Activated naive CD4-positive, alpha-beta T cell treated with Interleukin-2 at 50 U/mL for 16 hours (primary cell): Measurements from ENCODE around the gene DENND6B.

Experiments used
- DNase-seq: peaks from one replicate; pipeline ENCODE4 v3.0.0-alpha.2; 2020

Gene DENND6B

DNA sequence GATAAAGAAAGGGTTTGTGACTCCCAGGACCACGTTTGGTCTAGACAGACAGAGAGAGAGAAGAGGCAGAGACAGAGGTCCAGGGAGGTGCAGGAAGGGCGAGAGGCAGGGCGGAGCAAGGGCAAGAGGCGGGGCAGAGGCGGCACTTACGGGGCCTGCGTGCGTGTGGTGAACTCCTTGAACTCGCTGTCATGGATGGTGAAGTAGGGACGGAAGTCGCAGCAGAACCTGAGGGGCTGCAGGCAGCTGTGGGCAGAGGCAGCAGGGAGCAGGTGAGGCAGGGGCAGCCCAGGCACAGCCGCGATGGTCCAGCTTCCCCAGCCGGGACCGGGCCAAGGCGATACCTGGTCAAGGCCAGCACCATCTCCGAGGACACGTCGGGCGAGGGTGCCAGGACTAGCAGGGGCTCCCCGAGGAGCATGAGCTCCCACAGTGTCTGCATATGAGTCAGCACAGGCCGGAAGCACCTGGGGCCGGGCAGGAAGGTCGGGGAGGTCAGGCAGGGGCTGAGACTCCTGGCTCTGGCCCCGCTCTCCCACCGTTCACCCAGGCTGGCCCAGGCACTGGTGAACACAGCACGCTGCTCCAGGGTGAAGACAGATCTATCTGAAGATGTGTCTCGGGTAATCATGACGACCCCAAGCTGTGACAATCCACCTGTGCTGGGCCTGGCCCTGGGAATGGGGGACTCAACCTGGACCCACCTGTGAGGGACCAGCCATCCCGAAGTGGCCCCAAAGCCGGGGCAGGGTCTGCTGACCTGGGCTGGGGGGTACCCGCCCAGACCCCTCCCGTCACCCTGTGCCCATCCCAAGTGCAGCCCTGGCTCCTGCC, 12.1 kb downstream of the DENND6B start:
- peak; percentile 80 for DNase-seq

DNA sequence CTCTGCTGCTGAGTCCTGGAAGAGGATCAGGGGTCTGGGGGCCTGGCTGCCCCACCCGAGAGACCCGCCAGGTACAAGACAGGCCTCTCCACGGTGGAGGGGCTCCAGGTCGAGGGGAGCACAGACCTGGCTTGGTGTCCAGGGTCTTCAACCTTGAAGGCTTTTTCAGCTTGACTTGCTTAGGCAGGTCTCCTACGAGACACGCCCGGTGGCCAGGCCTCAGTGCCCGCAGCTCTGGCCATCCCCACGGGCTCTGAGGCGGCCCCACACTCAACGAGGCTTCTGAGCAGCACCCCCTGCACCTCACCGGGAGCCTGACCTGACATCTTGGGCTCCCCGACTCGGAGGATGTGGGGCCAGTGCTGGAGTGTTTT, 12.7 kb downstream of the DENND6B start:
- DNase-seq: no peak

DNA sequence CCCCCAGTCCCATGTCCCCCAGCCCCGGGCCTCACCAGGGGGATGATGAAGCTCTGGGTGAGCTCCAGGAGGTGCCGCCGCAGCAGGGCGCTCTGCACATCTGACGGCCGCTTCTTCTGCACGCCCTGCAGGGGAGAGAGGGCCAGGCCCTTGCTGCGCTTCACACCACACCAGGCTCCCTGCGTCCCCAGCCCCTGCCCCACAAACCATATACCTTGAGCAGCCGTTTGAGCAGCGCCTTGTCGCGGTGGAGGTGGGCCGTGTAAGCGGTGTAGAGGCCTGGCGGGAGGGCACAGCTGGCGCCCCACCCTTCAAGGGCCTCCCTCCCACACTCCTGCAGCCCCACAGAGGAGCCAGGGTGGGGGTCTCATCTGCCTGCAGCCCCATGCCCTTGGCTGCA, 13.2 kb downstream of the DENND6B start:
- DNase-seq: no peak

DNA sequence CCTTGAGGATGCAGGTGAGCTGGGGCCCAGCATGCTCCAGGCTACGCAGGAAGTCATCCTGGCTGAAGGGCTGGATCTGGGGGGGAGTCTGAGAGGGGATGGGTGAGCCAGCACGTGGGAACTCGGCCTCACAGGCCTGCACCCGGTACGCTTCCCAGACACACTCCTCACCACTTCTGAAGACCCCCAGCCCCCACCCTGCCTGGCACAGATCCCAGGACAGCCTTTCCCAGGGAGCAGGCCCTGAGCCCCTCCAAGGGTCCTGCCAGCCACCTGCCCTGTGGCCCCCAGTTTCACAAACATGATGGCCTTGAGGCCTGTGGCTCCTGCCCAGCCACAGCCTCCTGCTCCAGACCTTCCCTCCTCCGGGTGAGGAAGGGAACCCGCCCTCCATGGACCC, 13.8 kb downstream of the DENND6B start:
- DNase-seq: no peak

DNA sequence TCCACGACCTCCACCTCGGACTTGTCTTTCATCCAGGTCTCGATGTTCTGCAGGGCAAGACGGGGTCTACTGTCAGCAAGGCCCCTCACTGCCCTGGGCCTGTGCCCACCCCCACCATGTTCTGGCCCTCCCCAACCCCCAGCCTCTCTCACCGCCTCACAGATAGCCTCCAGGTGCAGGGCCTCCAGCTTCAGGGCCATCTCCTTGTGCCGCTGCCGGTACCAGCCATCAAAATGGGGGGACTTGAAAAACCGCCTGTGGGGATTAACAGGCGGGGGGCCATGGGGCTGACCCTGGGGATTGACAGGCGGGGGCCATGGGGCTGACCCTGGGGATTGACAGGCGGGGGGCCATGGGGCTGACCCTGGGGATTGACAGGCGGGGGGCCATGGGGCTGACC, 14.4 kb downstream of the DENND6B start:
- no peak for DNase-seq

DNA sequence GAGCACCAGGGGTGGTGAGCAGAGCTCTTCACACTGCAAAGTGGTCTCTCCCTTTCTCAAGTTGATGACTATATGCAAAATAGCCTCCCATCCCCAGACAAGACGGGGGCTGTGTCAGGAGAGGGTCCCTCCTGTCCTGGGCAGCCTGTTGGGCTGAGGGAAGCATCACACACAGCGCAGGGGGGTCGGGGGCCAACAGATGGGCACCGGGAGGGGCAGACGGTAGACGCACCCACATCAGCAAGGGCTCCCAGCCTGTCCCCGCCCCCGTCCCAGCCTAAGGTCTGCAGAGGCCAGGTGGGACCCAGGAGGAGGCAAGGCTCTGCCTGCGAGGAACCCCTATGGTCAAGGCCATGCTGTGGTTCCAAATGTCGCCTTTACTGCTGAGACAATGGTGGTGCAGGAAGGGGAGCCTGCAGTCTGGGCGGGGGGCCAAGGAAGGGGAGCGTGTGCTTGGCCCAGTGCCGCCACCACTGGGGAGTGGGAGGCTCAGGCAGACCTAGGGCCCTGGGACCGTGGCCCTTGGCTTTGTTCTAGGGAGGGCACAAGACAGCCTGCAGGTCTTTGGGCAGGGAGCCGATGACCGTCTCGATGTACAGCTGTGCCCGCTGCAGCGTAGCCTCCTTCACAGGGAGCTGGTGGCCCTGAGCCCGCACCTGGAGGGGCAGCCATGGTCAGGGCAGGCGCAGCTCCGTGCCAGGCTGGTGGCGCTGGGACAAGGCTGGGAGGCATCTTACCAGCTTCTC, 15.0 kb downstream of the DENND6B start:
- no peak for DNase-seq

DNA sequence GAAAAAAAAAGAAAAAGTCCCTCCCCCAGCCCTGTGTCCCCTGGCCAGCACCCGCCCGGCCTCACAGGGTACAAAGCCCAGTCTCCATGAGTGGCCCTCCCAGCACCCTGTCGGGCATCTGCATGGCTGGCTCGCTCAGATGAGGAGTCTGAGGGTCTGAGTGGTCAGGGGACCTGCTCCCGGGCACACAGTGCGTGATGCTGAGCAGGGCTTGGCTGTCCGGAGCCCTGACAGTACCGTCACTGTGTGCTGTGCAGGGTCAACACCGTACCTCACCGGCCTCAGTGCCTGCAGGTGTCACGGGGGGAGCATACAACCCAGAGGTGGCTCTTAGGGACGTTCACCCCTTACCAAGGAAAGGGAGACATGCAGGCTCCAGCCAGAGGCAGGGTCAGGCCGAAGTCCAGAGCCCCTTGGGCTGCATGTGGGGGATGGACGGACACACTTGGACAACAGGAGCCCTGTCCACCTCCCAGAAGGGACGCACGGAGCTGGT, 15.8 kb downstream of the DENND6B start:
- DNase-seq: no peak

DNA sequence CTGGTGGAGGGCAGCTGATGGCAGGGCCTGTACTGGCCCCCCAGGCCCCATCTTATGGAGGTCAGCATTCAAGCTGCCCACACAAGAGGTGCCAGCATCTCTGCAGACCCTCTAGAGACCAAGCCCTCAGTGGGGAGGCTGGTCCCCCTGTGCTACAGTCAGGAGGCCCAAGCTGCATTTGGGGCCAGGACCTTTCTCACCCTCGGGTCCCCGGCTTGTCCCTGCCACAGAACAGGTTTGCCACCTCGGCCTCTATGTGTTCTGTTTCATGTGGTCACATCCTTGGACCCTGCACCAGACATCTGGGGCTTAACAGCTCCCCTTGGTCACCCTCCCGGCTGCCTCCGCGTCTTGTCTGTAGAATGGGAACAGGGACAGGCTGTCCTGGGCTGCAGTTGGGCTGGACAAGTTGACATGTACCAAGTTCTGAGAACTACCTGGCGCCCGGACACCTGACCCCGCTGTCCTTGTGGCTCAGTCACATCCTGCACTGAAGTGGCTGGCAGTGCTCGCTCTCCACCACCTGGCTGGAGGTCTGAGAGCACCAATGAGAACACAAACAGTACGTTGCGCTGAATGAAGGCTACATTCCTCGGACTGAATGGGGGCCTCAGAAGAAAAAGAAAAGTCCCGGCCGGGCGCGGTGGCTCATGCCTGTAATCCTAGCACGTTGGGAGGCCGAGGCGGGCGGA, 16.6 kb downstream of the DENND6B start:
- DNase-seq: no peak

DNA sequence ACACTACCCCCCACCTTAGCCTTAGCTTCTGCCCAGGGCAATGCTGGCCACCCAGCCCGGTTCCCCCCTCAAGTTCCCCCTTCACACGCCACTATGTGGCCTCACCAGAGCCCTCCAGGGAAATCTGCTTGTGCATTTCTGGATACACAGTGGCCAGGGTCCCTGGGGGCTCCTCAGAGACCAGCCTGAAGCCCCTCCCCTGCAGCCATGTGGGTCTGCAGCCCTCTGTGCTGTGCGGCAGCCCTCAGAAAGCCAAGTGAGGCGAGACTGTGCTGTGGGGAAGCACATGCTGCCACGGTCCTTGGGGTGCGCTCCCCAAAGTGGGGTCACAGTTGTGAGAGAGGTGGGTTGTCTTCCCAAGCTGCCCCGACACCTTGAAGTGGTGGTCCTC, 17.2 kb downstream of the DENND6B start:
- no peak for DNase-seq

DNA sequence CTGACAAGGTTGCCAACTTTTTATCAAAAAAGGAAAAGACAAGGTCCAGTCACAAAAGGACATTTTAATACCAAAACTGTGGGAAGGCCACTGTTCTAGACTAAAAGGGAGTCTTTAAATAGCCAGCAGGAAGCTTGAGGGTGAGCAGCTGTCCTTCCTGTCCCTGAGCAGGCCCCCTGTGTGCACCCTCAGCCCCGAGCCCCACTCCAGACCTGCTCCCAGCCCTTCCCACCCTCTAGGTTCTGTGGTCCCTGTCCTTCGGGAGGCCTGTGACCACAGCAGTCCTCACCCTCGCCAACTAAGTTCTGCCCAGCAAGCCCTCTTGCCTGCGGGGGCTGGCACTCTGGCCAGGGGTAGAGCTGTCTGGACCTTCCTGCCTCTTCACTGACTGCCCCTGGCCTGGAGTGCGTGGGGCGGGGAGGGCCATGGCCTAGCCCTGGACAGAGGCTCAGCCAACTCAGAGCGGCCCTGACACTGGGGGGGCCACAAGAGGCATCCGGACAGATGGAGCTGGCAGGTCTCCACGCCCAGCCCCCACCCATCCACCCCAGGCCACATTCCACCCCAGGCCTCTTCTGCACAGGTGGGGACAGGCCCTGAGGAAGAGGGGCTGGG, 17.7 kb downstream of the DENND6B start:
- no peak for DNase-seq

DNA sequence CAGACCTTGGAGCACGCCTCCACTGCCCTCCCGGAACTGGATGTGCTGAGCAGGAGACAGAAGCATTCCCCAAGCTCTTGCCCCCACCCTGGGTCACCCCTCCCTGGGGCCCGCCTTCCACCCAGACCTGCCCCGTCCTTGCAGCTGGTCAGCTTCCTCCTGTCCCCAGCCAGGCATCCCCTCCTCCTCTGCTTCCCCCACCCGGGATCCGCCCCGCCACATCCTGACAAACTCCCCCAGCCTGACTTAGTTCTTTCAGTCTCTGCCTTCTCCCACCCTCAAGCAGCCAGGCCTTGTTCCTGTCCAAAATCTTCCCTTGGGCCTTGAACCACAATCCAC, 18.2 kb downstream of the DENND6B start:
- DNase-seq: no peak

DNA sequence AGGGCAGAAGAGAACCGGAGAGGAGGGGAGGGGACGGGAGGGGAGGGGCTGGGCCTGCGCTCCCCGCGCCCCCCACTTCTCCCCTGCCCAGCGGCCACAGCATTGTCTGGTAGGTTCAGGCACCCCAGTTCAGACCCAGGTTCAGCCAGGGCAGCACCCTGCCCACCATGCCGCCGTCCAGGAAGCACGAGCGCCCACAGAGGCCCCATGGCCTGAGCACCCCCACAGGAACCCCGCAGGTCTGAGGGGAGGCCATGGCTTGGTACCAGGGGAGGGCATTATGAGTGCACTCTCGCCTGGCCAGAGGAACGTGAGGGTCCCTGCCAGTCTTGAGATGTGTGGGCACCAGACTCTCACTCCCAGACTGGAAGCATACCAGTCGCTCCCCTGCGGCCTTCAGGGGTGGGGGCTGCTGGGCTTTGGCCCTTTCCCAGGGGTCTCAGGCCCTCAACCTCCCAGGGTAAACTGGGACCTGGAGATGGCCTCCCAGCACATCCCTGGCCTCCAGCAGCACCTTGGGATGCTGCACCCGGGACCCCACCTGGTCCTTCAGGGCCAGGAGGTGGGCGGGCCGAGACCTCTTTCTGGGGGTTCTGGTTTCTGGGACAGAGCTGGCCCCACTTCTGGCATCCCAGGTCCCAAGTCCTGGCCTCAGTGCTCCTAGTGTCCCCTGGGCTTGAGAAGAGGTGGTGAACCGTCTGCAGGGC, 18.8 kb downstream of the DENND6B start:
- no peak for DNase-seq

DNA sequence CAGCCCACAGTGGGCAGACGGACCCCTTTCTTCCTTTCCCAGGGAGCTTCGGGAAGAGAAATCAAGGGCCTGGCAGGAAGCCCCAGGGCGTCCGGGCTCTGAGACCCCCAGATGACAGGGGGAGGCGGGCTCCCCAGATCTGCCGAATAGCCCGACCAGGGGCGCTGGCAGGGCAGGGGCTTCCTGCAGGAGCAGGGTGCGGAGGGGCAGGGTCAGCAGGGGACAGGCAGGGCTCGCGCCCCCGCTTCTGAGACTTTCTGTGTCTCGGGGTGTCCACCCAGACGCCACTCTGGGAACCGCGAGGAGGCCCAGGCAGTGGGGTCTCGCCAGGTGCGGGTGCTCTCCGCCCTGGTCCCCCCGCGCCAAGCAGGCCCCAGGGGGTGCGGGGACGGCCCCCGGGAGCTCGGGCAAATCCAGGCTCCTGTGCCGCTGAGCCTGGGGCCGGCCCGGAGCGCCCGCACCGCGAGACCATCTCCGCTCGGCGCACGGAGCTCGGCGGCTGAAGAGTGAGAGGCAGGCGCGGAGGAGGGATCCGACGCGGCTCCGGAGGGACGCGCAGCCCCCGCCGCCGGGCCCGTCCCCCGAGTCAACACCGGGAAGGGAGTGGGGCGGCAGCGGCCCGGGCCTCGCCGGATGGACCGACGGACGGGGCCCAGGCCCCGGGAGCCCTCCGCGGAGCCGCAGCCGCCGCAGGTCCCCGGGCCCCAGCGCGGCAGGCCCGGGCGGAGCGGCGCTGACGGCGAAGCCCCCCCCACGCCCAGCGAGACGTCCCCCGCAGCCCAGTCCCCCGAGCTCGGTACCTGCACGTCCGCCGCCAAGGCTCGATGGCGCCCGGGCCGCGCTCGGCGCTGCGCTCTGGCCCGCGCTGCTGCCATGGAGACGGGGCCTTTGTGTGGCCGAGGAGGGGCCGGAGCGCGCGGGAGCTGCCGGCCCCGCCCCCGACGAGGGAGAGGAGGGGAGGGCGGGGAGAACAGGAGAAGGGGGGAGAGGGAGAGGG, 19.8 kb downstream of the DENND6B start, which contains the start of gene PLXNB2:
PLXNB2 (minus strand) TSS at position 894 of the 997 bp plus-strand sequence. CDS start 17,062 bp downstream, outside the sequence.
- peak; percentile 18 for DNase-seq

DNA sequence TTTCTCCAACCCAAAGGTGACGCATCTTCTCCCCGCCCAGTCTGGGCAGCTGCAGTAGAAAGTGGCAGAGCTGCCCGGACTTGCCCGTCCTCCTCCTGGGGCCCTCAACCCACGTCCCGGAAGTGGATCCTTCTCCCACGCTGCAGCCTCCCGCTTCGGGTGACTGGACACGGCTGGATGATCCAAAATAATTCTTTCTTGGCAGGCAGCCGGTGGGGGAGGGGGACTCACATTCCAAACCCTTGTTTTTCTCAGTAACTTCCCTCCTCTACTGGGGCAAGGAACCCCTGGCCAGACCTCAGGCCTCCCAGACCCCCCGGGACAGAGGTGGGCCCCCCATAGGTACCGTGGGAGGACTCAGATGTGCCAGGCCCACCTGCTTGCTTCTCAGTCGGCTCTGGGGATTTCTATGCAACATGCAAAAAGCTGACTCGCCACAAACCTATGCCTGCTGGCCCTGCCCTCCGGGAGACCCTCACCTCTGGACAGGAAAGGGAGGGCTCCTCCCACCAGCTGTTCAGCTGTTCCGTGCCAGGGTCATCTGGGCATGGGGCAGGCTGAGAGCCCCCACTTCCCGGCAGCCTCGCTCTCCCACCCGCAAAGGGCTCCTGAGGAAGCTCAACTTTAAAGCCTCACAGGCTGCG, 20.8 kb downstream of the DENND6B start:
- no peak for DNase-seq

DNA sequence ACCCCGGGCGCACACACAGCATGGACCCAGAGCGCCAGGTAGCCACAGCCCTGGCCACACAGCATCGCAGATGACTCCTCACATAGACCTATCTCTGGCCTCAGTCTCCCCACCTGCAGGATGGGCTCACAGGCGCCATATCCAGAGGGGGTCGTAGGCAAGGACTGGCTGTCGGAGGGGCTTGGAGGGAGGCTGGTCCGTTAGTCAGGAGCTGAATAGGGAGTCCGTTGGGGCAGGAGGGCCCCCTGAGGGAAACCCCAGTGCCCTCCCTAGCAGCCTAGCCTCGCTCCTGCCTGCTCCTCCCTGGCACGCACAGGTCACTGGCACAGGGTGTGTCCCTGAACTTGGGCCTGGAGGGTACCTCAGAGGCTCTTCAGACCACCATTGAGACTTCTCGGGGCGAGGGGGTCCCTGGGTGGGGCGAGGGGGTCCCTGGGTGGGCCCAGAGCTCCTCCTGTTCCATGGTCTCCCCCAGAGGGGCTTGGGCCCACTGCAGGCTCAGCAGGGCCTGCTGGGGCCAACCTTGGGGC, 21.4 kb downstream of the DENND6B start:
- no peak for DNase-seq

DNA sequence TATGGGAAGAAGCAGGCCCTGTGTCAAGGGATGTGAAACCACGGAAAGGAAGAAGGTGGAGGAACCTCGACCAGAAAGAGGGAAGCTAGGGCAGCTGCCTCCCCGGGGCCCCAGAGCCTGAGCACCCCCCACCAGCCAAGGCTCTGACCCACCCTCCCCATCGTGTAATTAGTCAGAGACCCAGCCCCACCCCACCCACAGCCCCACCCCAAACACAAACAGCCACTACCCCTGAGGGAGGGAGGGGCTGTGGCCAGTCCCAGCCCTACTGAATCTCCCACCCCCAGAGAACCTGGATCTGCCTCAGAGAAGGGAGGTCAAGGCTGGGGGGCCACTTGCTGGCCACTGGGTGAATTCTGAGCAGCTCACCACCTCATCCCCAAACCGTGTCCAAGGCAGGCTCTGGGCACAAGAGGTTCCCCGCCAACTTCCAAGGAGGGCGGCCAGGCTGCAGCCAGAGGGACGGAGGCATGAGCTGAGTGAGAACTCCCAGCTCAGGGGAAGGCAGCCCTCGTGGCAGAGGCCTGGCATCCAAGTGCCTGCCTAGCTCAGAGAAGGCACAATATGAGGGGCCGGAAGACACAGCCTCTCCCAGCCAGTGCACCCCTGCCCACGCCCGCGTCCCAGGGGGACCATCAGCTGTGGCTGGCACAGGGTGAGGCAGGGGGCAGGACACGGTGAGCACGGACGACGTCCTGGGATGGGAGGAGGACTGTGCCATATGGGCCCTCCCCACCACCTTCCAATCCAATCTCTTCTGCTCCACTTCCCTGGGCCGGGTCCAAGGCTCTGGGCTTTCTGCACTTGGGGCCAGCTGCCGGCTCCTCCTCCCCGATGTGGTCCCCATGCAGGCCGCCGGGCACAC, 22.1 kb downstream of the DENND6B start:
- no peak for DNase-seq

DNA sequence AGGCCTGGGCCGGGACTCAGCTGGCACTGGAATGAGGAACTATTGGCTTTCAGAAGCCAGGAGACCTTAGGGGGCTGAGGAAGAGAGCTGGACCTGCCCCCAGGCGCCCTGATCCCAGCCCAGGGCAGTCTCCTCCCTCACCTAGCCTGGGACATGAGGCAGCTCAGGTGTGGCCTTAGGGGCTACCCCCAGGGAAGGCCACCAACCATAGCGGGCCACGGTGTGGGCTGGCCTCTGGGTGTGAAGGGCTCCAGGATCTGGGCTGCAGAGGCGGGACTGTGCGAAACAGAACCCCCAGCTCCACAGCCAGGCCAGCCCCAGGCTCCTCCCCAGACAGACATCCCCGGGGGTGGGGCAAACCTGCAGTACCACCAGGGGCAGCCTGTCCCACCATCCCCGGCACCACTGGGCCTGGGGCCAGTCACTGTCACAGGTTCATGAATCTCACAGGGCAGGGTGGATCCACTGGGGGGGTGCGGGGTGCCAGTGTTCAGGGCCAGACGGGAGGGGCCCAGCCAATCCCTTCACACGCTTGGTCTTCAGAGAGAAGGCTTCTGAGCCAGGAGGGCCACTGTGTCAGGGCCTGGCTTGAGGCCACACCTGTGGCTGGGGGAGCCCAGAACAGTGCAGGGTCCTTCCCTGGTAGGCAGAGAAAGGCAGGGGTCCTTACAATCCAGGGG, 22.8 kb downstream of the DENND6B start:
- DNase-seq: no peak

DNA sequence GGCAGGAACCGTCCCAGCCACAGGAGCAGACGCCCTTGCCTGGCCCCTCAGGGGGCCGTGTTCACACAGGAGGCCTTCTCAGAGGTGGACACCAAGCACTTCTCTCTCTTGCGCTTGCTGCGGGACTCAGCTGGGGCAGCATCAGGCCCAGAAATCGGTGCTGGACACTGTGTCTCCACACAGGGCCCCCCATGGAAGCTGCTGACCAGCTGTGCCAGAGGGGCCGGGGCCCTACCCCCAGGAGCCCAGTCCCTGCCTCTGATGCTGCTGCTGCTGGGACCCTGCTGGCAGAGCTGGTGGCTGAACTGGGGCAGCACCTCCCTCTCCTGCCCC, 23.3 kb downstream of the DENND6B start:
- DNase-seq: no peak

DNA sequence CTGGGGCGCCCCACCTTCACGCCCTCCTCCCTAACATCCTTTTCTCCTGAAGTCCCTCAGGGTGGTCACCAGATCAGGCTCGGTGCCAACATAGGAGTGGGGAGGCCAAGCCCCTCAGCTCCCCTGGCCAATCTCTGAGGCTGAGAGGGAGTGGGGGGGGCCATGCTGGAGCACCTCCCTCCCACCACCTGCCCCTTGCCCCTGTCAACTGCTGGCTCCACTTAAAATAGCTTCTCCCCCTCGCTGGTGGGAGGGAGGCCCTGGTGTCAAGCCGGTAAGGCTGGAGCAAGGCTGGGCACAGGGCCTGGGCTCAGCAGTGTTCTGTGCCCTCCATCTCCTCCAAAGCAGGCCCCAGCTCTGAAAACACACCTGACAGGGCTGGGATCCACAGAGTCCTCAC, 24.2 kb downstream of the DENND6B start:
- no peak for DNase-seq
